Stimulated activated CD8-positive, alpha-beta memory T cell treated with anti-CD3 and anti-CD28 coated beads, Interleukin-12 subunit alpha, Interleukin-12 subunit beta, amount 100 ng/mL, for 1 hour (primary cell): Measurements from ENCODE around the gene HOXB5.

Experiments used
- DNase-seq: peaks from one replicate; pipeline ENCODE4 v3.0.0-alpha.2; 2020; ENCODE audit warnings: low read depth

HOXB5 gene

GRCh38 chr17:48589060-48589830, 4.3 kb downstream of the HOXB5 start:
- no peak for DNase-seq

GRCh38 chr17:48588528-48588927, 5.1 kb downstream of the HOXB5 start:
- no peak for DNase-seq

- DNase-seq = no peak
Measured at GRCh38 chr17:48588074-48588415, 5.5 kb downstream of the HOXB5 start.

- no peak for DNase-seq
Measured at GRCh38 chr17:48587276-48588073, 6.1 kb downstream of the HOXB5 start.

- no peak for DNase-seq
Measured at GRCh38 chr17:48586355-48587258, 7.0 kb downstream of the HOXB5 start.

GRCh38 chr17:48584223-48584741, 9.3 kb downstream of the HOXB5 start:
- DNase-seq = no peak

GRCh38 chr17:48583708-48584222, 9.8 kb downstream of the HOXB5 start:
- no peak for DNase-seq

GRCh38 chr17:48582750-48583069, 10.9 kb downstream of the HOXB5 start:
- no peak for DNase-seq

- DNase-seq = no peak
Measured at GRCh38 chr17:48579760-48580554, 13.6 kb downstream of the HOXB5 start.

- DNase-seq = no peak
Measured at GRCh38 chr17:48579471-48579759, 14.2 kb downstream of the HOXB5 start.

- no peak for DNase-seq
Measured at GRCh38 chr17:48578616-48579470, 14.7 kb downstream of the HOXB5 start.

GRCh38 chr17:48577946-48578615, 15.5 kb downstream of the HOXB5 start, which contains the start of gene HOXB4:
Gene HOXB4 (minus strand): TSS chr17:48578350. CDS start chr17:48578319, 31 bp downstream.
- peak; percentile 45 for DNase-seq

GRCh38 chr17:48577330-48577945, 16.1 kb downstream of the HOXB5 start:
- DNase-seq = no peak

GRCh38 chr17:48576479-48577309, 16.9 kb downstream of the HOXB5 start:
- no peak for DNase-seq

GRCh38 chr17:48575673-48576478, 17.7 kb downstream of the HOXB5 start:
- DNase-seq = no peak

- DNase-seq = no peak
Measured at GRCh38 chr17:48575066-48575582, 18.5 kb downstream of the HOXB5 start.

GRCh38 chr17:48574505-48575065, 19.0 kb downstream of the HOXB5 start:
- no peak for DNase-seq
